ENCODE measurements around the gene ANKRD52. TPM values are rescaled to one million over a fixed set of nuclear protein-coding genes. Genes with fewer than 3 reads are reported as not detected.

ANKRD52 gene
- total and polyA plus RNA-seq, 2 of the 8 experiments (the other 6 are each of a cell fraction or from before 2014, with no cell fraction given) = 14.0 to 36.3 TPM

GRCh38 chr12:56298828-56299227 lies 40.6 kb upstream of the ANKRD52 start:
- FAIRE-seq = no peak
- Histone ChIP-seq H3K23me2 (ENCODE audit: low read depth, low read length) (peaks cover 3% of the 10 kb centered on the region; the same call in 1 of the 2 replicates), H4K20me1 (replicated peaks in 1 of 2; ENCODE audit: control insufficient read depth in 1 of 2, insufficient read depth in 2 of 2, low read length in 2 of 2) (peaks cover 0 to 3% of the 10 kb centered on the region in 2 experiments), H4K91ac (replicated peaks; ENCODE audit: insufficient read length, low read length) (no peak overlapping the region), H3K79me1 (ENCODE audit: low read depth, low read length) (no peaks in the 10 kb centered on the region), H3K4me1 (replicated peaks in 1 of 4; ENCODE audit: control insufficient read depth in 3 of 4, insufficient read depth in 4 of 4, low read length in 3 of 4) (peaks cover 0 to 9% (median 2%) of the 10 kb centered on the region in 4 experiments; a peak in 4 of 7 replicates), H2BK120ac (replicated peaks; ENCODE audit: low read depth, low read length) (no peak overlapping the region), H3K4ac (replicated peaks; ENCODE audit: insufficient read length, low read depth, low read length) (no peak overlapping the region), H3K4me3 (ENCODE audit: extremely low read depth in 1 of 4, insufficient read depth in 2 of 4, low read depth in 3 of 4, low read length in 4 of 4) (peak overlapping the region; percentile 95 to 99 (median 96); a peak in 7 of 8 replicates), H3K9me3 (ENCODE audit: insufficient read depth in 2 of 2, low read depth in 1 of 2, low read length in 1 of 2) (no peaks in the 10 kb centered on the region), H2BK15ac (ENCODE audit: low read length) (no peak overlapping the region), H3K56ac (replicated peaks; ENCODE audit: insufficient read length, low read depth, low read length) (no peak overlapping the region), H3K36me3 (ENCODE audit: control insufficient read depth in 2 of 4, insufficient read depth in 4 of 4, low read length in 3 of 4) (peaks cover 0 to 8% (median 1%) of the 10 kb centered on the region in 4 experiments; a peak in 3 of 8 replicates), H3K27me3 (replicated peaks in 1 of 4; ENCODE audit: control insufficient read depth in 3 of 4, extremely low read depth in 1 of 4, insufficient read depth in 3 of 4, low read length in 3 of 4) (no peaks in the 10 kb centered on the region), H3K18ac (ENCODE audit: extremely low read depth, low read length) (no peak overlapping the region), H3K14ac (ENCODE audit: insufficient read length) (no peak overlapping the region), H2AK5ac (ENCODE audit: low read depth, low read length) (no peak overlapping the region), H3K9ac (replicated peaks in 1 of 4; ENCODE audit: extremely low read depth in 1 of 4, low read depth in 3 of 4, low read length in 3 of 4) (peak overlapping the region in 2 of 4 experiments; percentile 53 to 70; a peak in 3 of 7 replicates), H3K79me2 (ENCODE audit: control insufficient read depth in 1 of 2, insufficient read depth in 2 of 2, low read length in 2 of 2) (peaks cover 12 to 43% of the 10 kb centered on the region in 2 experiments), H4K8ac (ENCODE audit: extremely low read depth, insufficient read depth, low read length) (no peak overlapping the region), H3K27ac (ENCODE audit: low read depth, low read length) (no peak overlapping the region), H3K23ac (ENCODE audit: insufficient read length) (no peak overlapping the region), H2BK20ac (ENCODE audit: low read length) (no peak overlapping the region), H2AFZ (ENCODE audit: low read length) (no peak overlapping the region), H4K5ac (ENCODE audit: insufficient read length, low read depth, low read length) (no peak overlapping the region), H3K4me2 (ENCODE audit: insufficient read depth in 1 of 2, low read depth in 2 of 2, low read length in 2 of 2) (peak overlapping the region; percentile 82 to 90), H2BK5ac (ENCODE audit: low read depth, low read length) (no peak overlapping the region), H2BK12ac (ENCODE audit: low read depth, low read length) (no peak overlapping the region)
- POLR2A ChIA-PET (ENCODE audit: partially characterized antibody) = interaction anchor here (0.7 to 2.0 kb wide), 11 partner anchors 22 to 181 kb away, joined by 3 to 7 read pairs (median 4); partner anchors contain the start of genes COQ10A, IL23A, PAN2 and TIMELESS
- 86% methylated on average over 5 of the region's 5 CpGs; no CpG with 5 or more reads in 1 of the 2 experiments for whole genome bisulfite sequencing, 2 experiments (ENCODE audit: extremely low coverage in 1 of 2, insufficient coverage in 1 of 2, insufficient read length in 1 of 2, insufficient replicate concordance in 2 of 2, low coverage in 1 of 2, low lambda C conversion rate in 2 of 2, missing lambda C conversion rate in 1 of 2)
- no peak for DNase-seq (ENCODE audit: low read depth in 1 of 2, low spot score in 2 of 2)
- CTCF ChIA-PET (ENCODE audit: partially characterized antibody) = interaction anchor here (0.6 to 1.9 kb wide), 8 partner anchors 23 to 411 kb away, joined by 3 to 5 read pairs (median 4); no protein-coding TSS in a partner anchor
- TF ChIP-seq KDM1A (IDR thresholded peaks at IDR 0.05; ENCODE audit: borderline replicate concordance, low read length) = no peak
- no peak for TF ChIP-seq MAFK (IDR thresholded peaks at IDR 0.05; ENCODE audit: low read depth, low read length)
- TF ChIP-seq SIRT6 (IDR thresholded peaks at IDR 0.05; ENCODE audit: low read length) = no peak
- no peak for TF ChIP-seq CHD2 (IDR thresholded peaks at IDR 0.05; ENCODE audit: low read length)
- TF ChIP-seq CREB1 (IDR thresholded peaks at IDR 0.05) = no peak
- TF ChIP-seq SIX5 (IDR thresholded peaks at IDR 0.05; ENCODE audit: low read depth, low read length) = no peak
- no peak for TF ChIP-seq EGR1 (IDR thresholded peaks at IDR 0.05; ENCODE audit: borderline replicate concordance, low read depth, low read length)
- TF ChIP-seq SAP30 (IDR thresholded peaks at IDR 0.05; ENCODE audit: insufficient read depth, insufficient replicate concordance, low read length) = no peak

All from H1 (cell line).